Measurements from ENCODE around the gene SPAG8. TPM values are rescaled to one million over a fixed set of nuclear protein-coding genes. Genes with fewer than 3 reads are reported as not detected.

The SPAG8 gene
- total RNA-seq, 1 donor from 2014 or later = not detected

- Histone ChIP-seq H3K27me3 (no peaks in the 10 kb centered on the region), H3K9me3 (no peaks in the 10 kb centered on the region), H3K36me3 (peaks cover 10 to 12% of the 10 kb centered on the region in 2 donors), H3K27ac (no peak overlapping the region), H3K4me3 (no peak overlapping the region), H3K4me1 (no peaks in the 10 kb centered on the region)
- intact Hi-C loops (cut with DNase I) = no loop called here
- TF ChIP-seq CTCF (IDR thresholded peaks at IDR 0.05) = no peak
- peak in 1 of 2 donors; percentile 47 for DNase-seq (ENCODE audit: low spot score in 2 of 2)
Measured at GRCh38 chr9:35856882-35857281, 44.8 kb upstream of the SPAG8 start.

- TF ChIP-seq CTCF (IDR thresholded peaks at IDR 0.05) = no peak
- no peaks in the 10 kb centered on the region for H3K9me3 ChIP-seq
- intact Hi-C loops (cut with DNase I) = no loop called here
- H3K36me3 ChIP-seq = peaks cover 10 to 12% of the 10 kb centered on the region in 2 donors
- no peaks in the 10 kb centered on the region for H3K4me1 ChIP-seq
- no peaks in the 10 kb centered on the region for H3K27me3 ChIP-seq
- no peak for DNase-seq (ENCODE audit: low spot score in 2 of 2)
- no peak overlapping the region for H3K27ac ChIP-seq
- H3K4me3 ChIP-seq = no peak overlapping the region
Measured at GRCh38 chr9:35856206-35856605, 44.1 kb upstream of the SPAG8 start.

- Histone ChIP-seq H3K4me1 (no peaks in the 10 kb centered on the region), H3K27me3 (no peaks in the 10 kb centered on the region), H3K9me3 (no peaks in the 10 kb centered on the region), H3K27ac (no peak overlapping the region), H3K4me3 (no peak overlapping the region), H3K36me3 (peaks cover 10 to 18% of the 10 kb centered on the region in 2 donors)
- intact Hi-C loops (cut with DNase I) = no loop called here
- DNase-seq (ENCODE audit: low spot score in 2 of 2) = peak in 1 of 2 donors; percentile 33
- TF ChIP-seq CTCF (IDR thresholded peaks at IDR 0.05) = no peak
Measured at GRCh38 chr9:35854091-35854762, 42.2 kb upstream of the SPAG8 start.

GRCh38 chr9:35852876-35853865 lies 41.1 kb upstream of the SPAG8 start:
- H3K4me1 ChIP-seq = no peaks in the 10 kb centered on the region
- no peaks in the 10 kb centered on the region for H3K27me3 ChIP-seq
- no peaks in the 10 kb centered on the region for H3K9me3 ChIP-seq
- H3K4me3 ChIP-seq = no peak overlapping the region
- H3K27ac ChIP-seq = no peak overlapping the region
- TF ChIP-seq CTCF (IDR thresholded peaks at IDR 0.05) = no peak
- peaks cover 10 to 18% of the 10 kb centered on the region in 2 donors for H3K36me3 ChIP-seq
- intact Hi-C loops (cut with DNase I) = no loop called here
- DNase-seq (ENCODE audit: low spot score in 2 of 2) = peak in 1 of 2 donors; percentile 60

- peak in 1 of 2 donors; percentile 34 for DNase-seq (ENCODE audit: low spot score in 2 of 2)
- intact Hi-C loops (cut with DNase I) = no loop called here
- Histone ChIP-seq H3K27me3 (no peaks in the 10 kb centered on the region), H3K27ac (no peak overlapping the region), H3K4me1 (peaks cover 0 to 8% of the 10 kb centered on the region in 2 donors), H3K9me3 (no peaks in the 10 kb centered on the region), H3K36me3 (peaks cover 10 to 20% of the 10 kb centered on the region in 2 donors), H3K4me3 (no peak overlapping the region)
- TF ChIP-seq CTCF (IDR thresholded peaks at IDR 0.05) = no peak
Measured at GRCh38 chr9:35852267-35852815, 40.3 kb upstream of the SPAG8 start.

All from ascending aorta (tissue), 2 donors.